Activated CD8-positive, alpha-beta memory T cell treated with anti-CD3 and anti-CD28 coated beads, Interleukin-2, amount 50 U/mL, for 1 hour (primary cell): ENCODE measurements around the gene XG.
"Not testable (repeated sequence)": the region's sequence is repeated elsewhere in the genome, so short reads cannot be mapped to it uniquely, and the experiment has no call there.

Experiments
- DNase-seq: peaks from one replicate; pipeline ENCODE4 v3.0.0-alpha.2; 2020; ENCODE audit errors: extremely low read depth

The XG gene

DNA sequence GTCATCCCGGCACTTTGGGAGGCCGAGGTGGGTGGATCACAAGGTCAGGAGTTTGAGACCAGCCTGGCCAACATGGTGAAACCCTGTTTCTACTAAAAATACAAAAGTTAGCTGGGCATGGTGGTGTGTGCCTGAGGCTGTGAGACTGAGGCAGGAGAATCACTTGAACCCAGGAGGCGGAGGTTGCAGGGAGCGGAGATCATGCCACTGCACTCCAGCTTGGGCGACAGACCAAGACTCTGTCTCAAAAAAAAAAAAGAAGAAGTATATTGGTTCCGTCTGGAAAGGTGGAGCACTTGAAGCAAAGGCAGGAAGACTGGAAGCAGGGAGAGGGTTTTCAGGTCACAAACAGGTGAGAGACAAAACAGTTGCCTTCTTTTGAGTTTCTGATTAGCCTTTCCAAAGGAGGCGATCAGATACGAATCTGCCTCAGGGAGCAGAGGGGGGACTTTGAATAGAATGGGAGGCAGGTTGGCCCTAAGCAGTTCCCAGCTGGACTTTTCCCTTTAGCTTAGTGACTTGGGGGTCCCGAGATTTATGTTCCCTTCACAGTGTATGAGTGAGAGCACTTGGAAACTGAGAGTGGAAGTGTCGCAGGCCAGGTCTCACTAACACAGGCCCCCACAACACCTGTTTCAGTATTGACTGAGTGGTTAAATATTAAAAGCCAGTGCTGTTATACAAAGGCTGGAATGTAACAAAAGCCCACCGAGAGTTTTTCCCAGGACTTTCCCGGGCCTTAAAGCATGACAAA is 28.8 kb downstream of the XG start:
- DNase-seq = not testable (repeated sequence)

DNA sequence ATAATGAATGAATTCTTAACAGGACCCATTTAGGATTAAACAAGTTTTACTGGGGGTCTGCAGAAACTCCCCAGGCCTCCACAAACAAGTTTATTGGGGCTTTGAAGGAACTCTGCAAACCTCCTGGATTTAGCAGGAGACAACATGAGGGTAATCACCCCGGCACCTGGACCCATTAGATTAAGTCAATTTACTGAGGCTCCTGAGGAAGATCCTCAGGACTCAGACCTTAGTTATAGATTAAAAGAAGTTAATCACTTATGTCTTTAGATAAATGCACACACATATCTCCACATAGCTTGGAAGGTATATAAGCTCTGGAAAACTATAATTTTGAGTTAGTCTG is 29.4 kb downstream of the XG start:
- no peak for DNase-seq

DNA sequence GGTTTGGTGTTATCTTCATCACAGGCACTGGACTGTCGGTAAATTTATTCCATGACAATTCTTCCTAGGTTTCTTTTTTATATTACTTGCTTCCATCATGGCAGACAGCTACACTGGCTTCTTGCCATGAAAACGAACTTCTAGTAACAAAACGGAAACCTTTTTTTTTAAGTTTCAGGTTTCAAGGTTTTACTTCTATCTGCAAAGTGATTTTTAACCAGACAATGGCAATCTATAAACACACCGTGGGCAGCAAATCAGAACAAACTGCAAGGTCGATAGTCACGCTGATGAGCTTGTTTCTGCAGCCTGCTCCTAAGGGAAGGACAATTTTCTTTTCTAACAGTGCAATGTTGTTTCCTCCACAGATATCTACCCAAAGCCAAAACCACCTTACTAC is 29.9 kb downstream of the XG start:
- no peak for DNase-seq

DNA sequence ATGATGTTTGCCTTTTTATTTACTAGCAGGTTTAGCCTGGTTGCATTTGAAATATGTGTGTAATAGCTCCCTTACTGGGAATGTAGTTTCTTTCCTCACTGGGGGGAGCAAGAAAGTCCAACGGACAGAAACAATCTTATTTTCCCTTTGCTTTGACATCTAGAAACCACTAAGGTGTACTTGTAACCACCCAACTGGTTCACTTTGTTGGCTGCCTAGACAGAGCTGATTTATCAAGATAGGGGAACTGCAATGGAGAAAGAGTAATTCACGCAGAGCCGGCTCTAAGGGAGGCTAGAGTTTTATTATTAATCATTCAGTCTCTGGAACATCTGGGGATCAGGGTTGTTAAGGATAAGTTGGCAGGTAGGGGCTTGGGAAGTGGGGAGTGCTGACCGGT is 30.3 kb downstream of the XG start:
- no peak for DNase-seq

DNA sequence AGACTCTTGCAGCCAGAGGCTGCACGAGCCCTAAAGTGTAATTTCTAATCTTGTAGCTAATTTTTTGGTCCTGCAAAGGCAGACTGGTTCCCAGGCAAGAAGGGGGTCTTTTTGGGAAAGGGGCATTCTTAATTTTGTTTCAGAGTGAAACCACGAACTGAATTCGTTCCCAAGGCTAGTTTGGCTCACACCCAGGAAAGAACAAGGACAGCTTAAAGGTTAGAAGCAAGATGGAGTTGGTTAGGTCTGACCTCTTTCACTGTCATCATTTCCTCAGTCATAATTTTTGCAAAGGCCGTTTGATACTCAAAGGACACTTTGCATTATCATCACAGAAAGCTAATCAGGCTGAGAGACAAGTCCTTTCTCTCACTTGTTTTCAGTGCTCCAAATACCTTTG is 30.9 kb downstream of the XG start:
- no peak for DNase-seq

DNA sequence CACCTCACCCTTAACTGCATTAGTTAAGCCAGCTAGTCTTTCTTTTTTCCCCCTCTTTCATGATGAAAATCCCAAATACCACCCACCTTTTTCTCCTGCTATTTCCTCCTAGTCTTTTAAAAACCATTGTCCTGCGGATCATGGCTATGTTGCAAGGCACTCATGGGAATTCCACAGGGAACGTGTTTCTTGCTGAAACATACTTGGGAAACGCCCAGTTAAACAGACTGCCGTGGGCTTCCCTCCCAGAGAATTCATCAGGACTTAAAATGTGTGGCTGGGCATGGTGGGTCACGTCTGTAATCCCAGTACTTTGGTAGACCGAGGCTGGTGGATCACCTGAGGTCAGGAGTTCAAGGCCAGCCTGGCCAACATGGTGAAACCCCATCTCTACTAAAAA is 32.2 kb downstream of the XG start:
- no peak for DNase-seq

DNA sequence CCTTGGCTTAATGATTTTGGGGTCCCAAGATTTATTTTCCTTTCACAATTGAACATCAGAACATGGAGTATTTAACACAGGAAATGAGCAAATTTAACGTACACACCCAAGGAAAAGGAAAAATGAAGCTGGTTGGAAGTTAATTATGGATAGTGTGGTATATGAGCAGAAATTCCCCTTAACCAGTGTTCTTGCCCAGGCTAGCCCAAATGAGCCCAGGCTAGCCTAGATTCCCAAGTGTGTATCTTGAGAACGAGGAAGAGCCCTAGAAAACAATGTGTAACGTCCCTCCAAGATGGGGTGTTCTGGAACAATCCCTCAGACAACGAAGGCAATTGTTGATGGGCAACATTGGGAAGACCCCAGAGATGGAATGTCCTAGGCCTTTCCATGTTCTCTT is 33.7 kb downstream of the XG start:
- DNase-seq = no peak

DNA sequence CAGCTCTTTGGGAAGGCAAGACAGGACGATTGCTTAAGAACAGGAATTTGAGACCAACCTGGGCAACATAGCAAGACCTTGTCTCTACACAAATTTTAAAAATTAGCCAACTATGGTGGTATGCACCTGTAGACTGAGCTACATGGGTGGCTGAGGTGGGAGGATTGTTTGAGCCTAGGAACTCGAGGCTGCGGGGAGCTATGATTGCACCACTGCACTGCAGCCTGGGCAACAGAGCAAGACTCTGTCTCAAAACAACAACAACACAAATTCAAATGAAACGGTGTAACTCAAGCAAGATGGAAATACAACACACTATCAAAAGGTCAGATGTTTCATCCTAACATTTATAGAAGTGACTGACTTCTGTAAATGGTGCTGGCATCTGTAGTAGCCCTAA is 37.1 kb downstream of the XG start:
- DNase-seq = no peak

DNA sequence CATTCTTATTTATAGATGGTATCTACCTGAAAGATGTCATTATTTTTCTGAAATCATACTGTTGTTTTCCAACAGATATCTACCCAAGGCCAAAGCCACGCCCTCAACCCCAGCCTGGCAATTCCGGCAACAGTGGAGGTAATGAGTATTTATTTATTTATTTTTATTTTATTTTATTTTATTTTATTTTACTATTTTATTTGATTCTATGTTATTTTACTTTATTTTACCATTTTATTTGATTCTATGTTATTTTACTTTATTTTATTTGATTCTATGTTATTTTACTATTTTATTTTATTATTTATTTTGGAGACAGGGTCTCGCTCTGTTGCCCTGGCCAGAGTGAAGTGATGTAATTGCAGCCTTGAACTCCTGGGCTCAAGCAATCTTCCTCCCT is 37.7 kb downstream of the XG start:
- DNase-seq = no peak

DNA sequence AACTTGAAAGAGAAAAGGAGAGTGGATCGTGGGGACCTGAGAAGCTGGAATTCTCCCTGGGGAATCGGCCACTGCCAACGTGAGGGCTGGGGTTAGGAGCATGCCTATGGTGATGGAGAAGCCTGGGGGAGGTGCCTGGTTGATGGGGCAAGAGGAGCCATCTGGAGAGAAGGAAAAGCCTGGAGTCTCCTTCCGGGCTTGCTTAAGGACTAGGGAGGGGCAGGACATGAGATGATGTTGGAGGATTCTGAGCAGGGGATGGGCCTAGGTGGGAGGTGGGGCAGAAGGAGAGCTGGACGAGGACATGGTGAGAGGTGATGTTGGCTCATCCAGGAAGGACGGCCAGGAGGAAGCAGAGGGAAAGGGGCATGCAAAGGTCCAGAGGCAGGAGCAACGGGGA is 41.9 kb downstream of the XG start:
- no peak for DNase-seq

DNA sequence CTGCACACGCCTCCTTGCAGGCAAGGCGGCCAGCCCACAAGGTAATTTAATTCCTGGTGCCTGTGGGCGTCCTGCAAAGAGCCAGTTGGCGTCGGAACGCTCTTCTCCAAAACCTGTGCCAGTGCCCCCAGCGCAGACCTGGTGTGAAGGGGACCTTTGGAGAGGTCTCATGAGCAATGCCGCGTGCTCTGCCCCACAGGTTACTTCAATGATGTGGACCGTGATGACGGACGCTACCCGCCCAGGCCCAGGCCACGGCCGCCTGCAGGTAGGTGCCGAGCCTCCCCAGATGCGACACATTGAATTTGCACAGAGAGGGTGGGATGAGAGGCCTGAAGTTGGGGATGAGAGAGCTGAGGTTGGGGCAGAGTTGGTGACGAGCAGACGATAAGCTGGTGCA is 42.5 kb downstream of the XG start:
- DNase-seq = no peak

DNA sequence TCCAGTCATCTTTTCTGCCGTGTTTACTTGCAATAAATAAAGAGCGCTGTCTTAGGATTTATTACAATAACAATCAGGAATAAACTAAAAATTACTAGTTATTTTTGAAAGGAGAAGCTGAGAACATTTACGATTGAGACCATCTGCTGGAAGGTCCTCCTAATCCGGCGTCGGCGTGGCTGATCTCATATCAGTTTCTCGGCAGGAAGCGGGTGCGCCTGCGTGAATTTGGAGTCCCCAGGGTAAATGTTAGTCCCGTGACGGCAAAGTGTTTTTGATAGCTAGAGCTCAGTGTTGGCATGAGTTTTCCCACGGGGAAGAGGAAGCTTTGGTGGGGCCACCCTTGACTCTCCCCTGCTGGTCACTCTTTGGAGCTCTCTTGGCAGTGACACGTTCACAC is 45.0 kb downstream of the XG start:
- DNase-seq = not testable (repeated sequence)

DNA sequence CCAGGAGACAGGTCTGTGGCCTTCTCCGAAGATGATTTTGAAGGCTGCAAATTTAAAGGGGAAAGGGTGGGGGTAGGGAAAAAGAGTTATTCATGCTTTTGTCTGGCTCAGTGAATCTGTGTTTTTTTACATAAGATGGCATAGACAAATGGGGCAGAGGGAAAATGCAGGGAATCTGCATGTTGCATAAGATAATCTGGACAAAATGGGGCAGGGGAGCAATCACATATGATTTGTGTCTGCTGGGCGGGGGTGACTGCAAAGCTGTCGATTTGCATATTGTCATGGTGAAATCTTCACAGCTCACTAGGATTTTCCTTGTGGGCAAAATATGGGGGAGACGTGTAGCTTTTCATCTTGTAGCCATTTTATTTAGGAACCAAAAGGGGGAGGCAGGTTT is 47.5 kb downstream of the XG start:
- DNase-seq = no peak

DNA sequence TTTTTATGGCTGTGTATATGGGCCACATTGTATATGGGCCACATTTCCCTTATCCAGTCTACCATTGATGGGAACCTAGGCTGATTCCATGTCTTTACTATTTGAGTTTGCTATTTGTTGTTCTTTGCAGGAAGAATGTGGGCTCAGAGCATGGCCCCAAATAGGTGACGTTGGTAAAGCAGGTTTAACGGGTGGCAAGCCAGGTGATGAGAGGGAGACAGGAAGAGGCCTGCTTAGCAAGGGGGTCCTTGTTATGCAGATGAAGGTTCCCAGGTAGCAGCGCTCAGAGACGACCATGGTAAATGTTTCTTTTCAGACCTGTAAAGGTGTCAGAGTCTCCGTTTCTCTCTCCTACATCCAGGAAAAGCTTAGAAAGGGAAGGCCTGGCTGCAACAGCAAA is 48.1 kb downstream of the XG start:
- not testable (repeated sequence) for DNase-seq

DNA sequence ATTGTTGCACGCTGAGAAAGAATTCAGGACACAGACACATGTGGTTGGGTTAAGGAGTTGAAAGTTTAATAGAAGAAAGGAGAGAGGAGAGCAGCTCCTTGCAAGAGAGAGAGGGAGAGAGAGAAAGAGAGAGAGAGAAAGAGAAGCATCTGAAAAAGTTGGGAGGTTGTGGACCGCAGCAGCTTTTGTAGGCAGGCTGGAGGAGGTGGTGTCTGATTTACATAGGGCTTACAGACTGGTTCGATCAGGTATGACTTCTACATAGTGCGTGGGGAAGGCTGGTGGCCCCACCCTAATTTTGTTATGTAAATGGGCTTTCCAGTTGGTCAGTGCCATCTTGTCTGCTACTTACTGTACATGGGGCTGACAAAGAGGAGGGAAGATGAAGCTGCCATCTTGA is 49.4 kb downstream of the XG start:
- DNase-seq = no peak

DNA sequence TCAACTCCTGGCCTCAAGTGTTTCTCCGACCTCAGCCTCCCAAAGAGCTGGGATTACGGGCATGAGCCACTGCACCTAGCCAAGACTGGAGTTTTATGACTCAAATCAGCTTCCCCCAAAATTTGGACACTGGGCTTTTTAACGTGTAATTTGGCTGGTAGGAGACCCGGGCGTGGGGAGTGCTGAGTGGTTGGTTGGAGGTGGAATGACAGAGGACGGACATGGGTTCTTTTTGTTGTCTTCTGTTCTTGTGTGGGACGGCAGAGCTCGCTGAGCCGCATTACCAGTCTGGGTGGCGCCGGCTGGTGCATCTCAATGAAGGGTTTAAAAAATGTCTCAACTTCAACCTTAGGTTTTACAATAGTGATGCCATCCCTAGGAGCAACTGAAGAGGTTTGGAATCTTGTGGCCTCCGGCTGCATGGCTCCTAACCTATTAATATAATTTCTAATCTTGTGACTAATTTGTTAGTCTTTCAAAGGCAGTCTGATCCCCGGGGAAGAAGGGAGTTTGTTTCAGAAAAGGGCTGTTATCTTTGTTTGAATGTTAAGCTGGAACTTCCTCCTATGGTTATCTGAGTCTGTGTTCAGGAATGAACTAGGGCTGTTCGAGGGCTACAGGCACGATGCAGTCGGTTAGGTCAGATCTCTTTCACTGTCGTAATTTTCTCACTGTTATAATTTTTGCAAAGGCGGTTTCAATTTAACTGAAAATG is 50.7 kb downstream of the XG start:
- not testable (repeated sequence) for DNase-seq

DNA sequence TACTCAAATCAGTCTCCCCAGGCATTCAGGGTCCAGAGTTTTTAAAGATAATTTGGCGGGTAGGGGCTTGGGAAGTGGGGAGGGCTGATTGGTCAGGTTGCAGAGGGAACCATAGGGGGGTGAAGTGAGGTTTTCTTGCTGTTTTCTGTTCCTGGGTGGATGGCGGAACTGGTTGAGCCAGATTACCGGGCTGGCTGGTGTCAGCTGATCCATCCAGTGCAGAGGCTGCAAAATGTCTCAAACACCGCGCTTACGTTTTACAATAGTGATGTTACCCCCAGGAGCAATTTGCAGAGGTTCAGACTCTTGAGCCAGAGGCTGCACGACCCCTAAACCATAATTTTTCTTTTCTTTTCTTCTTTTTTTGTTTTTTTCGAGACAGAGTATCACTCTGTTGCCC is 51.6 kb downstream of the XG start:
- not testable (repeated sequence) for DNase-seq

DNA sequence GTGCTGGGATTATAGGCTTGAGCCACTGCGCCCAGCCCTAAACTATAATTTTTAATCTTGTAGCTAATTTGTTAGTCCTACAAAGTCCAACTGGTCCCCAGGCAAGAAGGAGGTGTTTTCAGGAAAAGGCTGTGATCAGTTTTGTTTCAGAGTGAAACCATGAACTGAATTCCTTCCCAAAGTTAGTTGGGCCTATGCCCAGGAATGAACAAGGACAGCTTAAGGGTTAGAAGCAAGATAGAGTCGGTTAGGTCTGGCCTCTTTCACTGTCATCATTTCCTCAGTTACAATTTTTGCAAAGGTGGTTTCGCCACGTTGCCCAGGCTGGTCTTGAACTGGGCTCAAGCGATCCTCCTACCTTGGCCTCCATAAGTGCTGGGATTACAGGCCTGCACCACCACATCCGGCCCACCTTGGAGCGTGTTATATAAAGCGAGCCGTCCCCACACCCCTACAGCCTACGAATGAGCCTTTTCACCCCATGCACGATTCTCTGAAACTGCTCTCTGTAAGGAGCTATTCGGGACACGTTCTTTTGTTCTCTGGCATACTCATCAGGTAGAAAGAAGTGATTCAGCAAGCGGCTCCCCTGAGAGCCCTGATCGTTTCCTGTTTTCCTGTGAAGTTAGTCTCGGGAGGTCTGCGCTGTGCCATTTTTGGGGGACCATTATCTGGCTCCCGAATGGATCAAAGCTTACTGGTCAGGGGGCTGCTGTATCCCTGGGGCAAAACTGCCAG is 52.4 kb downstream of the XG start:
- DNase-seq = not testable (repeated sequence)

DNA sequence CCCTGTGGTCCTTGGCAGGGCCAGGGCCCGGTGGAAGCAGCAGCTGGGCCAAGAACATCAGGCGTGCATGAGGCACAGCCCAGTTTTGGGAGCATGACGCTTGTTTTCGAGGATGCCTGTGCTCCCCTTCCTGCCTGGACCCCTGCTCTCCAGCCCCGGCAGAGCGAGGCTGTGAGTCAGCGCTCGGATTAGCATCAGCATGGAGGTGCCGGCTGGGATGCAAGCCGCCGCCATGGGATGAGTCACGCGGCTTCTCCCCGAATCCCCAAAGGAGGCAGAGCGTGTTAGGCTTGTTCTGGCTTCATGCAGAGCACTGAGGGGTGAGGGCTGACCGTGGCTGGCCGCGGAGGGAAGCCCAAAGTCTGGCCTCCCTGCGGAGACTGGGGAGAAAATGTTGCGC is 53.0 kb downstream of the XG start:
- not testable (repeated sequence) for DNase-seq

DNA sequence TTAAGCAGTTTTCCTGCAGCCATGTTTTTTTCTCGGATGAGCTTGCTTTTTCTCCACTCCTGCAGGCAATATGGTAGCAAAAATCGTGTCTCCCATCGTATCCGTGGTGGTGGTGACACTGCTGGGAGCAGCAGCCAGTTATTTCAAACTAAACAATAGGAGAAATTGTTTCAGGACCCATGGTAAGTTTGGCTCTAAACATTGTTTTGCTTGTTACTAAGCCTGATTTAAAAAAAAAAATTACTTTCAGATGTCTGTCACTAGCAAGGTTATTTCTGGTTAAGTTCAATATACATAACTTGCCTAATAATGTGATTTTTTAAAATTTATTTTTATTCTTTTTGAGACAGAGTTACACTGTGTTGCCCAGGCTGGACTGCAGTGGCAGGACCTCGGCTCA is 59.4 kb downstream of the XG start:
- no peak for DNase-seq

DNA sequence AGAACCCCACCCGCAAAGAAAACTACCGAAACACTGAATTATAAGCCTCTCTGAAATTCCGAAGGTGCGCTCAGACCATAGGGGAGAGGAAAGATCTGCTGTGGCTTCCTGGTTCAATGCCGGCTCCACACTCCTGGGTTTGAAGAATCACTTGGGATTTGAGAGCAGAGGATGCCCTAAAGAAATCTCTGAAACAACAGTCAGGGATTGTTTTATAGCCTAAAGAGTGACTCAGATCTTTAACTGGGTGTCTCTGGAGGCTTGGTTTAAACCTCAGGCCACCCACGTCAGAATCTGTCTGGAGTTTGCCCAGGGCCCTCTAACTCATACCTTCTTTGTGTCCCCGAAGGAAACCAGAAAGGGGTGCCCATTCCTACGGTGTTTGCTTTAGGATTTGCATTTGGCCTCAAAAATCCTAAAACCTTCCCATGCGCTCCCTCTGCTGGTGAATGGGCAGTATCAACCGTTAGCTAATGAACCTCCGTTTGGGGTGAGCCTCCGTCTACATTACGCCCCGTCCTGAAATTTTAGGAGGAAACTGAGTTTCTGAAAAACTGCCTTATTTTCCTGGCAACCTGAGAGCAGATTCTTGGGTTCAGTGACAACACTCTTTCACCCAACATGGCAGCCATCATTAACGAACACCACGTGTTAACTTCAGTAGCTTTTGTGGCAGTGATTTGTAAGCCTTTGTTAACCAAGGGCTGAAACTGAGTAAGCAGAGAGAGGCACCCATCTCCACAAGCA is 60.5 kb downstream of the XG start:
- DNase-seq = peak; percentile 10

DNA sequence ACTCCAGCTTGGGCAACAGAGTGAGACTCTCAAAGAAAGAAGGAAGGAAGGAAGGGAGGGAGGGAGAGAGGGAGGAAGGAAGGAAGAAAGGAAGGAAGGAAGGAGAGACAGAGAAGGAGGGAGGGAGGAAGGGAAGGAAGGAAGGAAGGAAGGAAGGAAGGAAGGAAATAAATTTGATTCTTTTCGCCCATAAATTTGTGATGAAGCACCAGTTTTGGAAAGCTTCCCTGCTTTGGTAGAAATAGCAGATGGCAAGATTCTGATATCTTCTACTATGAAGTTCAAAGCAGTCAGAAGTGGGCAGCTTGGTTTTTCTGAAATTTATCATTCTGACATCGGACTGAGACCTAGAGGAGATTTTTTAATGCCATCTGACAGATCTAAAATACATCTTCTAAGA is 65.2 kb downstream of the XG start:
- DNase-seq = no peak
